Measurements from ENCODE around the gene KLRF1.
A peak's percentile ranks its signal among the peaks of the same experiment; 100 is the strongest.

KLRF1 gene

DNA sequence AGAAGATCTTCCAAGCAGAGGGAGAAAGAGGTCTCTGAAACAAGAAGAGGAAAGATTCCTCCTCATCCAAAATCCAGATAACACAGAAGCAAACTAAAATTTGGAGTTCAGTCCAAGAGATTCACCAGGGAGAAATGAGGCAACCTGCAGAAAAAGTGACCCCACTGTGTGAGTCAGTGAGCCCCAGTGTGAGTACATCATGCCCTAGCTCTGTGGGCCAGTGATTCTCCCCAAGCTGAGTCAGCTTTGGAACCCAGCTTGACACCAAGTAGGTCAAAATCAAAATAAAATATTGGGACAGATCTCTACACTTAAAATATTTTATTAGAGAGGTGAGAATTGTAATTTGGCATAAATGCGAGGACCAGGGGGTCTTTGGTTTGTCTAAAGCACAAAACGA is 24.6 kb downstream of the KLRF1 start:
- H3K4me3 ChIP-seq (ENCODE audit: control insufficient read depth, low read depth, low read length), result no peak overlapping the region
- TF ChIP-seq, protein P1, sequence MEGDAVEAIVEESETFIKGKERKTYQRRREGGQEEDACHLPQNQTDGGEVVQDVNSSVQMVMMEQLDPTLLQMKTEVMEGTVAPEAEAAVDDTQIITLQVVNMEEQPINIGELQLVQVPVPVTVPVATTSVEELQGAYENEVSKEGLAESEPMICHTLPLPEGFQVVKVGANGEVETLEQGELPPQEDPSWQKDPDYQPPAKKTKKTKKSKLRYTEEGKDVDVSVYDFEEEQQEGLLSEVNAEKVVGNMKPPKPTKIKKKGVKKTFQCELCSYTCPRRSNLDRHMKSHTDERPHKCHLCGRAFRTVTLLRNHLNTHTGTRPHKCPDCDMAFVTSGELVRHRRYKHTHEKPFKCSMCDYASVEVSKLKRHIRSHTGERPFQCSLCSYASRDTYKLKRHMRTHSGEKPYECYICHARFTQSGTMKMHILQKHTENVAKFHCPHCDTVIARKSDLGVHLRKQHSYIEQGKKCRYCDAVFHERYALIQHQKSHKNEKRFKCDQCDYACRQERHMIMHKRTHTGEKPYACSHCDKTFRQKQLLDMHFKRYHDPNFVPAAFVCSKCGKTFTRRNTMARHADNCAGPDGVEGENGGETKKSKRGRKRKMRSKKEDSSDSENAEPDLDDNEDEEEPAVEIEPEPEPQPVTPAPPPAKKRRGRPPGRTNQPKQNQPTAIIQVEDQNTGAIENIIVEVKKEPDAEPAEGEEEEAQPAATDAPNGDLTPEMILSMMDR (IDR thresholded peaks at IDR 0.05; ENCODE audit: control insufficient read depth, insufficient read depth, low read depth, low read length, missing control alignments), result no peak
- no peak for DNase-seq (ENCODE audit: low read depth)

GRCh38 chr12:9856151-9856550 is 28.9 kb downstream of the KLRF1 start:
- H3K4me3 ChIP-seq (ENCODE audit: control insufficient read depth, low read depth, low read length), result no peak overlapping the region
- DNase-seq (ENCODE audit: low read depth), result no peak
- TF ChIP-seq, protein P1 (IDR thresholded peaks at IDR 0.05; ENCODE audit: control insufficient read depth, insufficient read depth, low read depth, low read length, missing control alignments), result no peak

DNA sequence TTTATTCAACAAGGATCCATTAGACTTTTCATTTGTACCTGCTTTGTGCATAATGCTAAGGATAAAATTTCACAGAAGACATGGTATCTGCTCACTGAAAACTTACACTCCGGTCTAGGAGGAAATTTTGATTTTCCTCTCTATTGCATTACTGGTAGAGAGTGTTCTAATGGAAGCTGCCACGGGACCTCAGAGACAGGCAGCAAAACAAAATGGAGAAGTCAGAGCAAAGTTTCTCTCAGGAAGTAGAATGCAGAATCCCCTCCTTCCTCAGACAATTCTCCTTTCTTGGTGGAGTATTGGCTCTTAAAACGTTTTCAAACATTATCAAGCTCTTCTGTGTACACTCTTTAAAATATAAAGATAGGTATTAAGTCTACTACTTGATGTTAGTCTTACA is 29.6 kb downstream of the KLRF1 start:
- TF ChIP-seq, protein P1 (IDR thresholded peaks at IDR 0.05; ENCODE audit: control insufficient read depth, insufficient read depth, low read depth, low read length, missing control alignments), result no peak
- H3K4me3 ChIP-seq (ENCODE audit: control insufficient read depth, low read depth, low read length), result no peak overlapping the region
- no peak for DNase-seq (ENCODE audit: low read depth)

GRCh38 chr12:9858135-9858534 is 30.9 kb downstream of the KLRF1 start:
- TF ChIP-seq, protein P1 (IDR thresholded peaks at IDR 0.05; ENCODE audit: control insufficient read depth, insufficient read depth, low read depth, low read length, missing control alignments), result no peak
- no peak overlapping the region for H3K4me3 ChIP-seq (ENCODE audit: control insufficient read depth, low read depth, low read length)
- no peak for DNase-seq (ENCODE audit: low read depth)

DNA sequence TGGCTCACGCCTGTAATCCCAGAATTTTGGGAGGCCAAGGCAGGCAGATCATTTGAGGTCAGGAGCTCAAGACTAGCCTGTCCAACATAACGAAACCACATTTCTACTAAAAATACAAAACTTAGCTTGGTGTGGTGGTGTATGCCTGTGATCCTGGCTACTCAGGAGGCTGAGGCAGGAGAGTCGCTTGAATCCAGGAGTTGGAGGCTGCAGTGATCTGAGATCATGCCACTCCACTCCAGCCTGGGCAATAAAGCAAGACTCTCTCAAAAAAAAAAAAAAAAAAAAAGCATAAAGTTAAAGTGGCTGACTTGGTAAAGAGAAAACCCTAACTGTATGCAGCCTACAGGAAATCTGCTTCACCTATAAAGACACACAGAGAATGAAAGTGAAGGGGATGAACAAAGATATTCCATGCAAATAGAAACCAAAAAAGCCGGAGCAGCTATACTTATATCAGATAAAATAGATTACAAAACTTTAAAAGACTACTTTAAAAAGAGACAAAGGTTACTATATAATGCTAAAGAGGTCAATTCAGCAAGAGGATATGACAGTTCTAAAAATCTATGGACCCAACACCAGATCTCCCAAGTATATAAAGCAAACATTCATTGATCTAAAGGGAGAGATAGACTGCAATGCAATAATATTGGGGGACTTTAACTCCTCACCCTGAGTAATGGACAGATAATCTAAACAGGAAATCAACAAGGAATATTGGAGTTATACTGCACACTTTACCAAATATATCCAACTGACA is 37.8 kb downstream of the KLRF1 start:
- TF ChIP-seq, protein P1 (IDR thresholded peaks at IDR 0.05; ENCODE audit: control insufficient read depth, insufficient read depth, low read depth, low read length, missing control alignments), result no peak
- DNase-seq (ENCODE audit: low read depth), result no peak
- H3K4me3 ChIP-seq (ENCODE audit: control insufficient read depth, low read depth, low read length), result no peak overlapping the region

GRCh38 chr12:9866860-9867269 is 39.6 kb downstream of the KLRF1 start:
- TF ChIP-seq, protein P1 (IDR thresholded peaks at IDR 0.05; ENCODE audit: control insufficient read depth, insufficient read depth, low read depth, low read length, missing control alignments), result no peak
- peak overlapping the region; percentile 9 for H3K4me3 ChIP-seq (ENCODE audit: control insufficient read depth, low read depth, low read length)
- DNase-seq (ENCODE audit: low read depth), result no peak
